ENCODE results near the gene PIGT.

PIGT gene

GRCh38 chr20:45372241-45372640, 43.7 kb upstream of the PIGT start:
- in situ Hi-C loops (cut with MboI; ENCODE audit: low sequenced_read_pairs, unreplicated experiment): loop anchor here (10.0 to 25.0 kb wide), 2 partner anchors 73 to 390 kb away; no protein-coding TSS in a partner anchor
- no peak for TF ChIP-seq CTCF (IDR thresholded peaks at IDR 0.05; ENCODE audit: borderline replicate concordance, control extremely low read depth, extremely low read depth, insufficient read depth, missing control alignments)
- DNase-seq (ENCODE audit: low spot score): no peak

- DNase-seq (ENCODE audit: low spot score): no peak
- in situ Hi-C loops (cut with MboI; ENCODE audit: low sequenced_read_pairs, unreplicated experiment): loop anchor here (10.0 to 25.0 kb wide), 2 partner anchors 72 to 390 kb away; no protein-coding TSS in a partner anchor
- TF ChIP-seq CTCF (IDR thresholded peaks at IDR 0.05; ENCODE audit: borderline replicate concordance, control extremely low read depth, extremely low read depth, insufficient read depth, missing control alignments): no peak
Measured at GRCh38 chr20:45372646-45373352, 43.1 kb upstream of the PIGT start.

- DNase-seq (ENCODE audit: low spot score): peak; percentile 88
- TF ChIP-seq CTCF (IDR thresholded peaks at IDR 0.05; ENCODE audit: borderline replicate concordance, control extremely low read depth, extremely low read depth, insufficient read depth, missing control alignments): peak; percentile 98
- in situ Hi-C loops (cut with MboI; ENCODE audit: low sequenced_read_pairs, unreplicated experiment): loop anchor here (10.0 to 25.0 kb wide), 2 partner anchors 71 to 389 kb away; no protein-coding TSS in a partner anchor
Measured at GRCh38 chr20:45373353-45374100, 42.4 kb upstream of the PIGT start.

- no peak for DNase-seq (ENCODE audit: low spot score)
- TF ChIP-seq CTCF (IDR thresholded peaks at IDR 0.05; ENCODE audit: borderline replicate concordance, control extremely low read depth, extremely low read depth, insufficient read depth, missing control alignments): no peak
- in situ Hi-C loops (cut with MboI; ENCODE audit: low sequenced_read_pairs, unreplicated experiment): loop anchor here (10.0 to 25.0 kb wide), 2 partner anchors 71 to 388 kb away; no protein-coding TSS in a partner anchor
Measured at GRCh38 chr20:45374101-45374467, 41.9 kb upstream of the PIGT start.

- in situ Hi-C loops (cut with MboI; ENCODE audit: low sequenced_read_pairs, unreplicated experiment): loop anchor here (10.0 to 25.0 kb wide), 2 partner anchors 70 to 387 kb away; no protein-coding TSS in a partner anchor
- no peak for DNase-seq (ENCODE audit: low spot score)
- TF ChIP-seq CTCF (IDR thresholded peaks at IDR 0.05; ENCODE audit: borderline replicate concordance, control extremely low read depth, extremely low read depth, insufficient read depth, missing control alignments): no peak
Measured at GRCh38 chr20:45374966-45375365, 41.0 kb upstream of the PIGT start.

- no peak for DNase-seq (ENCODE audit: low spot score)
- TF ChIP-seq CTCF (IDR thresholded peaks at IDR 0.05; ENCODE audit: borderline replicate concordance, control extremely low read depth, extremely low read depth, insufficient read depth, missing control alignments): no peak
- in situ Hi-C loops (cut with MboI; ENCODE audit: low sequenced_read_pairs, unreplicated experiment): loop anchor here (10.0 kb wide), 1 partner anchor 68 kb away; no protein-coding TSS in a partner anchor
Measured at GRCh38 chr20:45377269-45377668, 38.7 kb upstream of the PIGT start.
